Activated CD4-positive, alpha-beta T cell treated with anti-CD3 and anti-CD28 coated beads, Interleukin-2, amount 50 U/mL, for 16 hours (primary cell): ENCODE data around the gene CACNA1G.

ENCODE experiments used
- DNase-seq: peaks from one replicate; pipeline ENCODE4 v3.0.0-alpha.2; 2020

The CACNA1G gene

GRCh38 chr17:50570032-50570431 lies 9.5 kb downstream of the CACNA1G start:
- DNase-seq = no peak

GRCh38 chr17:50570528-50570927 lies 10.0 kb downstream of the CACNA1G start:
- no peak for DNase-seq

DNA sequence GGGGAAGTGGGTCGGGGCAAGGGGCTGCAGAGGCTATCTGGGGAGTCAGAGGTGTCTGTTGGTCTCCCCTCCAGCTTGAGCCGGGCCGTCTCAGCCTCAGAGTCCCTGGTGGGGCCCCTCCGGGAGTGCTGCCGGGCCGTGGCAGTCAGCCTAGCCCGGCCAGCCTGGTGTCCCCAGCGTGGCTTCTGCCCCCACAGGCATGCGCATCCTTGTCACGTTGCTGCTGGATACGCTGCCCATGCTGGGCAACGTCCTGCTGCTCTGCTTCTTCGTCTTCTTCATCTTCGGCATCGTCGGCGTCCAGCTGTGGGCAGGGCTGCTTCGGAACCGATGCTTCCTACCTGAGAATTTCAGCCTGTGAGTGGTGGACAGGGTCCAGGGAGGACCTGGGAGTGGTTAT lies 11.2 kb downstream of the CACNA1G start:
- no peak for DNase-seq

GRCh38 chr17:50572541-50572940 lies 12.0 kb downstream of the CACNA1G start:
- DNase-seq = no peak

GRCh38 chr17:50573866-50574611 lies 13.5 kb downstream of the CACNA1G start:
- DNase-seq = no peak

- DNase-seq = no peak
Measured at GRCh38 chr17:50575581-50576210, 15.2 kb downstream of the CACNA1G start.

DNA sequence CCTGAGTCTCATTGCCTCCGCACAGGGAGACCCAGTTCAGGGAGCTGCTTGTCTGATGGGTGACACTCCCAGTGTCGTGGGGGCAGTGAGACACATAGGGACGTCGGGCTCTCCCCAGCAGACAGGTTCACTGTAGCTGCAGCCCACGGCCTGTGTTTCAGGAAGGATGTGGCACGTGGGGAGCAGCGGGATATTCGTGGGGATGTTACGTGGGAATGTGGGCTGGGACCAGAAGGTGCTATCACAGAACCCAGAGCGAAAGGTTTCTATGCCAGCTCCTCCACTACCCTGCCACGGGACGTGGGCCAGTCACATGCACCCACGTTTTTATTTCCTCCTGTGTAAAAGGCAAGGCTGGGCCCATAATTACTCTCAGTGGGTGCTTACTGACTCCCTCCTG lies 16.3 kb downstream of the CACNA1G start:
- DNase-seq = no peak

DNA sequence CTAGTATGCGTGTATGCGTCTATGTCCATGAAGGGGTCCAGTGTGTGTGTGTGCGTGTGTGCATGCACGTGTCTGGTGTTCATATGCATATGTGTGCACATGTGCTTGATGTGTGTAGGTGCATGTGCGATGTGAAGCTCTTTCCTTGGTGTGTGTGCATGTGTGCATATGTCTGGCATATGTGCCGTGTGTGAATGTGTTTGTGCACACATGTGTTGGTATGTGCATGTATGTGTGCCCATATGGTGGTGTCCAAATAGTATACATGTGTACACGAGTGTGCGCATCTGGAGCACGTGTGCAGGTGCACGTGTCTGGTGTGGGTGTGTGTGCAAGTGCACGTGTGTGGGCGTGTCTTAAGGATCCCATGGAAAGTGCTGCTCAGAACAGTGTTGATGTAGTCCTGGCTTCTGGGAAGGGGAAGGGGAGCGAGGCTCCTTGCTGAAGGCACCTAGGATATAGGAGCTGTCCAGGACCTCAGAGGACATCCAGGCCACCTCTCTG lies 17.0 kb downstream of the CACNA1G start:
- DNase-seq = no peak

- no peak for DNase-seq
Measured at GRCh38 chr17:50578173-50578572, 17.7 kb downstream of the CACNA1G start.

GRCh38 chr17:50579399-50579798 lies 18.9 kb downstream of the CACNA1G start:
- DNase-seq = no peak

DNA sequence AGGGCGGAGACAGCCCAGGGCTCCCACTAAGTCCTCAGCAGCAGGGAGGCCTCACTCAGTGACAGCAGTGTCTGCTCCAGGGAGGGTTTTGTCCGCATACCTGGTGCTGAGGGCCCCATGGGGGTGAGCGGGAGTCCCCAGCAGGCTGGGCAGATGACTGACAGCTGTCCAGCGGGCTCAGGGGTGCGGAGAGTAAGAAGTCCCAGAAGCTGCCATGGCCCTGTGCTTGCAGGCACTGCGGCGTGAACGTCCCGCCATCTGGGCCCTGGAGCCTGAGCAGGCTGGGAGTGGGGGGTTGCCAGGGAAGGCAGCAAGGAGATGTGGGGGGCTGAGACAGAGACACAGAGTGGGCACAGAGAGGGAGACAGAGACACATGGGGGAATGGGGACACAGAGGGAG lies 20.1 kb downstream of the CACNA1G start:
- DNase-seq = no peak

GRCh38 chr17:50581316-50581715 lies 20.8 kb downstream of the CACNA1G start:
- no peak for DNase-seq

DNA sequence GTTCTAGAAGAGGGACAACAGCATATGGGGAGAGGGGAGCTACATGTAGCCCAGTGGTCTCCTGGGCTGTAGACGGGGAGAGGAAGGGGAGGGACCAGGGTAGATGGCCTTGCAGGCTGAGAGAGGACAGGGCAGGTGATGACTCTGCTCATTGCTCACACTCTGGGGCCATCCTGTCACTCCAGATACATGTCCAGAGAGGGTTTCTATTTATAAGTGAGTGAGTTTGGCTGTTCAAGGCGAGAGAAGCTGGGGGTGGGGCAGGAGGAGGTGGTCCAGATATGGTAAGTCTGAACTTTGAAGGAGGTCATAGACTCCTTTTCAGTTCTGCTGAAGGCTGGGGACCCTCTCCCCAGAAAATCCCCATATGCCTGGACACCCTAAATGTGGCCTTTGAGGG lies 22.2 kb downstream of the CACNA1G start:
- no peak for DNase-seq

GRCh38 chr17:50583641-50584040 lies 23.1 kb downstream of the CACNA1G start:
- DNase-seq = no peak

DNA sequence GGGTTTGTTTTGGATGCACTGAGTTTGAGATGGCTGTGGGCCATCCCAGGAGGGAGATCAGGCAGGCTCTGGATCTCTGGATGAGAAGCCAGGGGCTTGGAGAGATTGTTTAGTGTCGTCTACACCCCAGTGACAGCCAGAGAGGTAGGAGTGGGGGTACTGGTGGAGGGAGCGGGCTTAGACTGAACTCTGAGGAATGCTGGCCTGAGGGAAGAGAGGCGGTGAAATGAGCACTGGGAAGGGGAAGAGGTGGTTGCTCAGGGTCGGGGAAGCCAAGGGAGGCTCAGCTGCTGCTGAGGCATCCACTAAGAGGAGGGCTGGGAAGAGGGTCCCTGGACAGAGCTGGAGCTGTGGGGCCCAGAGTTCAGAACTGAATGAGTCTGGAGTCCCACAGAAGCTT lies 23.6 kb downstream of the CACNA1G start:
- no peak for DNase-seq

- DNase-seq = no peak
Measured at GRCh38 chr17:50584749-50585148, 24.2 kb downstream of the CACNA1G start.

GRCh38 chr17:50585346-50585745 lies 24.8 kb downstream of the CACNA1G start:
- DNase-seq = no peak

- no peak for DNase-seq
Measured at GRCh38 chr17:50585891-50586290, 25.4 kb downstream of the CACNA1G start.

DNA sequence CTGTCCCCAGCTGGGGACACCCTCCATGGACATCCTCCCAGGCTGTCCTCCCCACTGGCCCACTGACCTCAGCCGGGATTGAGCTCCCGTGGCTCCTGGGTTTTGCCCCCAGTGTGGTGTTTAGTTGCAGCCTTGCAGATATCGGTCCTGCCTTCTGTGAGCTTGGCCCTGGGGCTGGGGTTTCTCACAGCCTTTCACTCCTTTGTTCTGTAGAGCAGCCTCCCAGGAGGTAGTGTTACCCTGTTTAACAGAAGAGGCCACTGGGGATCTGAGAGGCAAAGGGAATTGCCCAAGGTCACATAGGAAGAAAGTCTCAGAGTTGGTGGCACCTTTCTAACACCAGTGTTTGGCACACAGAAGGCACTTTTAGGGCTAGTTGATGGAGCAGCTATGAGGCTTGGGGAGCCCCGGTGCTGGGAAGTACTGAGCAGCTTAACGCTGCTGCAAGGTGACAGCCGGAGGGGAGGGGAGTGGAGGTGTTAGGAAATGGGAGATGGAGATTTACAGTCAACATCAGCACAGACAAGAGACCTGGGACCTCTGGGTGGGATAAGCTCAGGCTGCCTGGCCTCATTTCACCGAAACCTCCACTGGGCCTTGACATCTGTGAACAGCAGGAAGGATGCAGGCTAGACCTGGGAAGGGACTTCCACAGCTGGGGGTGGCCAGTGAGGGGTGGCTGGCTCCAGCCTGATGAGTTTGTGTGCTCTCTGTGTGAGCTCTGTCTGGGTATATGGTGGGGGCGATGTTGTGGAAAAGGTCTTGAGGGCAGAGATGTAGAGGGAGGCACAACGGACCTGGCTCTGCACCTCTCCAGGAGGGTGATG lies 26.1 kb downstream of the CACNA1G start:
- no peak for DNase-seq

GRCh38 chr17:50587571-50587970 lies 27.1 kb downstream of the CACNA1G start:
- no peak for DNase-seq

GRCh38 chr17:50588391-50589049 lies 28.0 kb downstream of the CACNA1G start:
- DNase-seq = no peak

DNA sequence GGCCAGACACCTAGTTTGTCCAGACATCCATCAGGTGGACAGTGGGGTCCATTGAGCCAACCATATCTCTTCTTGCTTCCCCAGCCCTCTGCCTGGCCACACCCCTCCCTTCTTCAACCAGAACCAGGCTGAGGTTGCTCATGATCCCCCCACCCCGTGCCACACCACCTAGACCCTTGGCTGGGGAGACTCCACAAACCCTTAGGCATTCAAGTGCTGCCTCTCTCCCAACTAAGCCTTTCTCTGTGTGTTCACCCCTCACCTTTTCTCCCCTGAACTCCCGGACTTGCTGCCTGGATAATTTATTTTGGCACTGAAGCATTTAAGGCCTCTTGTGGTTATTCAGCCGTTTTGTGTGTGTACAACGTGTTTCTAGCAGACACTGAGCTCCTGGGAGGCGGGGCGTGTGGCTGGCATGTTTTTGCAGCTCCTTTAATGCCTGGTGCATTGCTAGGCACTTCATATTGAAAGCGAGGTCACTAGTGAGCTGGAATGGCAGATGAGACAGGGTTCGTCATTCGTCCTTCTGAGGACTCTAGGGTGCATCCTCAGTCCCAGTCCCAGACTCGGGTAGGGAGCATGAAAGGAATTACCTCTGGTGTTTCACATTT lies 28.7 kb downstream of the CACNA1G start:
- no peak for DNase-seq
